Activated T-cell treated with anti-CD3 and anti-CD28 coated beads, Interleukin-2, amount 50 U/mL, for 4 hours (primary cell): ENCODE results near the gene ELP5. TPM values are rescaled to one million over a fixed set of nuclear protein-coding genes. Genes with fewer than 3 reads are reported as not detected.
"Not testable (repeated sequence)": the region's sequence is repeated elsewhere in the genome, so short reads cannot be mapped to it uniquely, and the experiment has no call there.

Experiments
- ATAC-seq, 2 donors: fragments of 200-7000 bp; cut with Tn5 transposase; one replicate each; pipeline ENCODE4 v1.10.0; 2021
- DNase-seq: peaks from one replicate; pipeline ENCODE4 v3.0.0-alpha.2; 2020
- H3K27me3 Mint-ChIP-seq: one replicate; pipeline ENCODE4 v1.8.0; 2021; ENCODE audit warnings: low read depth, mixed read lengths
- H3K36me3 Mint-ChIP-seq: one replicate; pipeline ENCODE4 v1.8.0; 2022; ENCODE audit warnings: mixed read lengths; ENCODE audit not compliant: insufficient read depth
- H3K4me1 Mint-ChIP-seq: one replicate; pipeline ENCODE4 v1.8.0; 2021; ENCODE audit warnings: low read depth, mixed read lengths
- H3K4me3 Mint-ChIP-seq: one replicate; pipeline ENCODE4 v1.8.0; 2021; ENCODE audit warnings: mild to moderate bottlenecking, moderate library complexity, mixed read lengths
- H3K9me3 Mint-ChIP-seq: one replicate; pipeline ENCODE4 v1.8.0; 2021; ENCODE audit warnings: mixed read lengths
- total RNA-seq, 3 donors: library from RNA; stranded (reverse); gene quantifications; one replicate each; pipeline ENCODE4 v1.2.1, GENCODE V29; 2021

ELP5 gene
- total RNA-seq, 3 donors from 2014 or later = 107 to 138 (median 117) TPM

- Mint-ChIP-seq H3K9me3 (no peaks in the 10 kb centered on the region), H3K27me3 (no peaks in the 10 kb centered on the region), H3K4me1 (peaks cover 63% of the 10 kb centered on the region), H3K36me3 (peaks cover 21% of the 10 kb centered on the region), H3K4me3 (peak overlapping the region; percentile 98)
- ATAC-seq = peak; percentile 26 to 31
- peak; percentile 87 for DNase-seq
Observed at GRCh38 chr17:7237761-7238419, 14.1 kb upstream of the ELP5 start.

DNA sequence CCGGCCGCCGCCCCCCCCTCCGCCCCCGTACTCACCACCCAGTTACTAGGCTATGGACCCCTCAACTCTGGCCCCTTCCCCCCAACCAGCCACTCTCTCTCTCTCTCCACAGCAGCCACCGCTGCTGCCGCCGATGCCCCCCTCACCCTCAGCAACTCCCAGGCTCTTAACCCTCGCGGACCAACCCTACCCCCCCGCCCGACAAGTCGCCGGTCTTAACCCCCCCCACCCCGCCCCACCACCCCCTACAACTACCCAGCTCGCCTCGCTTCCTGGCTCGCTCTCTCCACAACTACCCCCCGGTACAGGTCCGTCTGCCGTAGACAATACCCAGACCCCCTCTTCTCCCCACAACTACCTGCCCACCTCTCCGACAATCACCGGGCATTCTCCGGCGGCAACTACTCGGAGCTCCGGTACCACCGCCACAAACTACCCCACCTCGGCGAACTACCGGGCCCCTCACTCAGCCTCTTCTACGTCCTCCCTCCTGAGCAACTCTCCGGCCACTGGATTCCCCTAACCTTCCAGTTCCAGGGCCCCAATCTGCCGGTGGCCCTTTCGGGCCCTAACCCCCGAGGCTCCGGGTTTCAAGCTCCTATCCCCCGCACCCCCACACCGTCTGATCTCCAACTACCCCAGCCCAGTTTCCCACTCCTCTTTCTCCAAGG lies 13.5 kb upstream of the ELP5 start:
- Mint-ChIP-seq H3K4me1 (peaks cover 62% of the 10 kb centered on the region), H3K27me3 (no peaks in the 10 kb centered on the region), H3K9me3 (no peaks in the 10 kb centered on the region), H3K36me3 (peaks cover 24% of the 10 kb centered on the region), H3K4me3 (peak overlapping the region; percentile 98)
- ATAC-seq = no peak
- no peak for DNase-seq

GRCh38 chr17:7239091-7240027 lies 12.7 kb upstream of the ELP5 start, which contains the start of gene PHF23:
PHF23 (minus strand) TSS chr17:7239457; CDS start chr17:7239279, 178 bp downstream.
- Mint-ChIP-seq H3K27me3 (no peaks in the 10 kb centered on the region), H3K4me1 (peaks cover 59% of the 10 kb centered on the region), H3K9me3 (no peaks in the 10 kb centered on the region), H3K4me3 (peak within 1 kb of the TSS; percentile 98), H3K36me3 (peaks cover 26% of the 10 kb centered on the region)
- ATAC-seq = peak; percentile 63 to 70
- peak; percentile 97 for DNase-seq

DNA sequence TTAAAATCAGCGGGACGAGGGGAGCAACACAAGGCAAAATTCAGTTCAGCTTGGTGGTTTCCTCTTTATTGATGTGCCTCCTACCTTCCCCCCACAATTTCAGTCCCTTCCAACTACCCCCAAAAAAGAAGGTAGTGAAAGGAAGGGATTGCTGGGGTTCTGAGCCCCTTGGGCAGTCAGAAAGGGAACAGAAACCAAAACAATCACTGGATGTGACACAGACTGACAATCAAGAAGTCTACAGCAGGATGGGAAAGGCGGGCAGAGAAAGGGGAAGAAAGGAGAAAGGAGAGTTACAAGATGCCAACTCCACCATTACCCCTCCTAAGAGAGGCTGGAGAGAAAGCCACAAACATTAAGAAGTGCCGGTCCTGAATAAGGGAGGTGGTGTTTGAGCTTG lies 11.6 kb upstream of the ELP5 start:
- H3K36me3 Mint-ChIP-seq = peaks cover 24% of the 10 kb centered on the region
- DNase-seq (no peak), ATAC-seq (no peak)
- no peaks in the 10 kb centered on the region for H3K27me3 Mint-ChIP-seq
- no peaks in the 10 kb centered on the region for H3K9me3 Mint-ChIP-seq
- H3K4me3 Mint-ChIP-seq = peak overlapping the region; percentile 98
- peaks cover 49% of the 10 kb centered on the region for H3K4me1 Mint-ChIP-seq

- Mint-ChIP-seq H3K4me3 (peak overlapping the region; percentile 98), H3K36me3 (peaks cover 21% of the 10 kb centered on the region), H3K27me3 (no peaks in the 10 kb centered on the region), H3K9me3 (no peaks in the 10 kb centered on the region), H3K4me1 (peaks cover 40% of the 10 kb centered on the region)
- no peak for DNase-seq
- ATAC-seq = no peak
Observed at GRCh38 chr17:7241090-7241733, 10.8 kb upstream of the ELP5 start.

- no peaks in the 10 kb centered on the region for H3K27me3 Mint-ChIP-seq
- H3K4me3 Mint-ChIP-seq = peak within 1 kb of the TSS; percentile 98
- peaks cover 40% of the 10 kb centered on the region for H3K4me1 Mint-ChIP-seq
- peaks cover 24% of the 10 kb centered on the region for H3K36me3 Mint-ChIP-seq
- no peaks in the 10 kb centered on the region for H3K9me3 Mint-ChIP-seq
- peak; percentile 93 for DNase-seq
- peak; percentile 31 to 37 for ATAC-seq
Observed at GRCh38 chr17:7241783-7242716, 10.0 kb upstream of the ELP5 start, which contains the start of gene GABARAP. GABARAP (minus strand) TSS chr17:7242449; CDS start chr17:7242330, 119 bp downstream.

DNA sequence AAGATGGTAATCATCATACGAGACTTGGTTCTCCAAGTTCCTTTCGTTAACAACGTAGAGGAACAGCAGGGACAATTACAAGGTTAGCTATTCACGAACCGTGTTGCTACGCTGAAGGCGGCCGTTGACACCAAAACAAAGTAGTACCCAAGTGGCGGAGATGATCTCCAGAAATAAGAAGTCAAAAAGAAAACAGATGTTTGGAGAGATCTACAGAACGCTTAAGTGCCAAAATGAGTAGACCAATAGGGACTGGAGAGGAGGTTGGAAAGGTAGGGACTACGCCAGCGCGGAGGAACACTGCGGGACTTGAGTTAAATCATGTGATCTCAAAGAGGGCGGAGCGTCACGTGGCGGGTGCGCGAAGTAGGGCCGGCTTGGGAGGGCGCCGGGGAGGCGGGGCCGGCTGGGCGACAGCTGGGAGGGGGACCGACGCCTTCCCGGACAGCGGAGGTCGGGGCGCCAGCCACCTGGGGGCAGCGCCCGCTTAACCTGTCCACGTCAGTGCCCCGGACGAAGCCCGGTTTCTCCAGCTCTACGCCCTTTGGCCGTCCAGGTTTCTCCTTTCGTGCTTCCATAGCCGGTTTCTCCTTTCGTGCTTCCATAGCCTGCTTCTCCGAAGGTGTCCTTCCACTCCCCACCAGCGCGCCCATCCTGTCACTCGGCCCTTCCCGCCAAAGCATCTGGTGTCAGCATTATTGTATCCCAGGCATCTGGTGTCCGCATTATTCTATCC lies 9.1 kb upstream of the ELP5 start:
- H3K36me3 Mint-ChIP-seq = peaks cover 23% of the 10 kb centered on the region
- H3K4me3 Mint-ChIP-seq = peak overlapping the region; percentile 98
- peak; percentile 36 to 38 for ATAC-seq
- H3K27me3 Mint-ChIP-seq = no peaks in the 10 kb centered on the region
- no peaks in the 10 kb centered on the region for H3K9me3 Mint-ChIP-seq
- H3K4me1 Mint-ChIP-seq = peaks cover 38% of the 10 kb centered on the region
- DNase-seq = peak; percentile 90

DNA sequence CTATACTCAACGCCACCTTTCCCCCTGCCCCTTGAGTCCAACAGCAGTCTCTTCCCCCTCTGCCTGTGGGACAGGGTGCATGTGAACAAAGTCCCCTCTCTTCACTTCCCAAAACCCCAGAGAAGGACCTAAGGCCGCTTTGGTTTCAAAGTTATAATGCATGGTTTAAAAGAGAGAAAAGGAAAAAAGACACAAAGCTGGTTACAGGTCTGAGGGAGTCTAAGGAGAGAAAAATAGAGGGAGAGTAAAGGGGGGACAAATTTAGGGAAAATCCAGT lies 8.6 kb upstream of the ELP5 start:
- no peaks in the 10 kb centered on the region for H3K9me3 Mint-ChIP-seq
- peaks cover 23% of the 10 kb centered on the region for H3K36me3 Mint-ChIP-seq
- H3K27me3 Mint-ChIP-seq = no peaks in the 10 kb centered on the region
- no peak for DNase-seq
- ATAC-seq = no peak
- H3K4me1 Mint-ChIP-seq = peaks cover 38% of the 10 kb centered on the region
- peak overlapping the region; percentile 98 for H3K4me3 Mint-ChIP-seq

DNA sequence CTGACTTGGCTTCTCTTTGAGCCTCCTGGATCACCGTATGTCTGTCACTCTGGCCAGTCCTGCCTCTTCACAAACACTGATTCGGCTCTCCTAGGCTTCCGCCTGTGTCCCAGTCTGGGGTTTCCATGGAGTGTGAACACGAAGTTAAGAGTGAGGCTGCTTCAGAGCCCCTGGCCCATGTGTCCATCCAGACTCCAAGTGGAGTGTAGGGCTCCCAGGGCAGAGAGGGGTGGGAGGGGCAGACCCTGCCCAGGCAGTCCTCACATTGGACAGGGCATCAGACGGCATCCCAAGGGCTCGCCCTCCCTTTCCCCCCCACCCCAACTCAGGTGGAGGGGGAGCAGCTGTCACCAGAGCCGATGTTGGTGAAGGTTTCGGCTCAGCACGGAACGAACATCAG lies 8.2 kb upstream of the ELP5 start:
- peaks cover 42% of the 10 kb centered on the region for H3K4me1 Mint-ChIP-seq
- not testable (repeated sequence) for H3K27me3 Mint-ChIP-seq, ATAC-seq, DNase-seq, H3K9me3 Mint-ChIP-seq, H3K4me3 Mint-ChIP-seq
- peaks cover 23% of the 10 kb centered on the region for H3K36me3 Mint-ChIP-seq

DNA sequence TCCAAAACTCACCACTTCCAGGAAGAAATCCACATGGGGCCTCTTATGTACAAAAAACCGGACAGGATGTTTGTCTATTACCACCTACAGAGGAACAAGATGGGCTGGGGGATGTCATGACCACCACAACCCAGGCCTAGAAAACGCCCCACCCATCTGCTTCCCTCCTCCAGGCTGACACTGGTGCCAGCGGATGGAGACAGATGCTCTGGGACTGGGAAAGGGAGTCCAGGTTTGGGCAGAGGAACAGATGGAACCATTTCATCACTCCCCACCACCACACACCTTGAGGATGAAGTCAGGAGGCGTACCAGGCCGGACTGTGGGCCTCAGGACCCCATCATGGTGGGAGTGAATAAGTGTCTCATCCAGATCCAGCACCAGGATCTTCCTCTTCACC lies 5.2 kb upstream of the ELP5 start:
- Mint-ChIP-seq H3K9me3 (no peaks in the 10 kb centered on the region), H3K27me3 (no peaks in the 10 kb centered on the region), H3K4me1 (peaks cover 37% of the 10 kb centered on the region), H3K36me3 (peaks cover 18% of the 10 kb centered on the region), H3K4me3 (no peak overlapping the region)
- DNase-seq = no peak
- no peak for ATAC-seq

DNA sequence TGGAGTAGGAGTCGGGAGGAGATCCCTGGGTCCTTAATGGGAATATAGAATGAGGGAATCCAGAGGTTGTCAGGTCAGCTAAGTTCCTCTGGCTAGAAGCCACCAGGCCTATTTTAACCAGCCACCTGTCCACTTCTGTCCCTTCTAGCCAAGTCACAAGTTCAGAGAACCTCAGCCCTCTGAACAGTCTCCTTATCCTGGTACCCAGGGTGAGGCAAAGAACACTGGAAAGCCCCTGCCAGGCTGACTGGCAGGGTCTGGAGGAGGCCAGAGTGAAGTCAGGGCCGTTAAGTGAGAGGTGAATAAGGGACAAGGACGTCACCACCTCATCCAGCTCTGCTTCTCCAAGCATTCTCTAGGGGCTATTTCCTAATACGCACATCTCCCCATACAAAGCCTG lies 3.2 kb upstream of the ELP5 start:
- peaks cover 34% of the 10 kb centered on the region for H3K4me1 Mint-ChIP-seq
- no peak for ATAC-seq
- peaks cover 21% of the 10 kb centered on the region for H3K36me3 Mint-ChIP-seq
- no peaks in the 10 kb centered on the region for H3K27me3 Mint-ChIP-seq
- DNase-seq = no peak
- H3K4me3 Mint-ChIP-seq = peak overlapping the region; percentile 97
- H3K9me3 Mint-ChIP-seq = no peaks in the 10 kb centered on the region

DNA sequence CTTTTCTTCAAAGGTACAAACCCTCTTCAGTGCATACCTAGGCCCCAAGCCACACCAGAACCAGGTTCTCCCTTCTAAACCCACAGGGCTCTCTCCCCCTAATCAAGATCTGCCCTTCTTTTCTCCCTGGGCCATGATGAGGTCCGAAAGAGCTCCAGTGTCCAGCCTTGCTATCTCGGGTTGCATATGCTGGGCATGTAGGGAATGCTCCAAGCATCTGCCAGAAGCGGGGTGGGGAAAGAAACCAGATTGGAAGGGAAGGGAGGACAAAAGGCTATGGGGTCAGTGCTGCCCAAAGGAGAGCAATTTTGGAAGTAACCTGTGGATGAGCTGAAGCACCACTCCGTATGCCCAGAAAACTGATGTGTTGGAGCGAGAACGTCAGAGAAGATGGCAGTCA lies 2.8 kb upstream of the ELP5 start:
- Mint-ChIP-seq H3K36me3 (peaks cover 21% of the 10 kb centered on the region), H3K4me3 (peak overlapping the region; percentile 97), H3K4me1 (peaks cover 36% of the 10 kb centered on the region), H3K27me3 (no peaks in the 10 kb centered on the region), H3K9me3 (no peaks in the 10 kb centered on the region)
- ATAC-seq = no peak
- no peak for DNase-seq

- Mint-ChIP-seq H3K36me3 (peaks cover 21% of the 10 kb centered on the region), H3K4me1 (peaks cover 38% of the 10 kb centered on the region), H3K9me3 (no peaks in the 10 kb centered on the region), H3K4me3 (peak overlapping the region; percentile 97), H3K27me3 (no peaks in the 10 kb centered on the region)
- ATAC-seq (no peak), DNase-seq (no peak)
Observed at GRCh38 chr17:7249830-7250229, 2.2 kb upstream of the ELP5 start.
